DMS53 treated with DMSO at 0.1 percent for 48 hours (cell line): ENCODE measurements around the gene CHST12.
A peak's percentile ranks its signal among the peaks of the same experiment; 100 is the strongest.
"Not testable (repeated sequence)": the region's sequence is repeated elsewhere in the genome, so short reads cannot be mapped to it uniquely, and the experiment has no call there.

ENCODE experiments used
- DNase-seq: peaks from one replicate; lab custom pipeline; 2025; ENCODE audit not compliant: unreplicated experiment; lab: John Stamatoyannopoulos, UW

CHST12 gene

GRCh38 chr7:2460188-2460587, 56.8 kb downstream of the CHST12 start:
- no peak for DNase-seq

- no peak for DNase-seq
Measured at GRCh38 chr7:2460641-2461040, 57.2 kb downstream of the CHST12 start.

DNA sequence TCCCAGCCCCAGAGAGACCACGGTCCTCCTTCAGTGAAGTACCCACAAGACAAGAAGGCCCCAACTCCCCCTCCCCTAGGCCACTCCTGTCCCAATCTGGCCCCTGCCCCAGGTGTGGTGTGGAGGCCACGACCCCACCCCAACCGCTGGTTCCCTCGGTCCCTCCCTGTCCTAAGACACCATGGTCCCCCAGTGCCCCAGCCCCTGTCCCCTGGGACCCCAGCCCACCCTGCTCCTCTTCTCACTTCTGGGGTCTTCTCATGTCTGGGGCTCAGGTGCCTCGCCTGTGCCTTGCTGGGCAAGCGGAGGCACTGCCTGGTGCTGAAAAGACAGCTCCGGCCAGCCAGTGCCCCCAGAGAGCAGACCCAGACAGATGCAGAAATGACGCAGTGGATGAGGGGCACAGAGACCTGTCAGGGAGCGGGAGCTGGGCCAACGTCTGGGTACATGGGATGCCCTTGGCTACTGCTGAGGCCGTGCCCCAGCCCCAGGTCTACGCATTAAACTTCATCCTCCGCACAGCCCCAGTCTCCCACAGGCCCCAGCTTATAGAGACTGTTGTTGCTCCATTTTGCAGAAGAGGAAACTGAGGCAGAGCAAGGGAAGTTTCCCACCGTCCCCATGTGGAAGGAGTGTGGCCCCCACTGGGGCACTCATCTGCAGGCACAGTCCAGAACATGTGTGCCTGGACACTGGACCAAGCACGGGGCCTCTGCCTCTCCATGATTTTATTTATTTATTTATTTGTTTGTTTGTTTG, 58.0 kb downstream of the CHST12 start:
- no peak for DNase-seq

- no peak for DNase-seq
Measured at GRCh38 chr7:2462731-2463130, 59.3 kb downstream of the CHST12 start.

DNA sequence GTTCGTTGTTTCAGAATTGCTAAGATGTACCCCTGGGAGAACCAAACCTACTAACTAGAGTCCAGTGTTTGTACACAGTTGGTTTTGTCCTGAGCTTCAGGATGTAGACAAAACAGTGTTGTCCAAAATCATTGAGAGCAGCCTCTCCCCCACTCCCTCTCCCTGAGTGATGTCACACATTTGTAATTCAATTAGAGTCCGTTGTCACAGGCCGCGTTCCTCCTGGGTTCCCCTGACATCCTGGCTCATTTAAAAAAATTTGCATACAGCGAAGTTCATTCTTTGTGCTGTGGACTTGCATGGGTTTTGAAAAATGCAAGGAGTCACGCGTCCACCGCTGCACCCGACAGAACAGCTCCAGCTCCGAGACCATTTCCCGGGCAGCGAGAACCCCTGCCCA, 62.5 kb downstream of the CHST12 start:
- DNase-seq, result no peak

DNA sequence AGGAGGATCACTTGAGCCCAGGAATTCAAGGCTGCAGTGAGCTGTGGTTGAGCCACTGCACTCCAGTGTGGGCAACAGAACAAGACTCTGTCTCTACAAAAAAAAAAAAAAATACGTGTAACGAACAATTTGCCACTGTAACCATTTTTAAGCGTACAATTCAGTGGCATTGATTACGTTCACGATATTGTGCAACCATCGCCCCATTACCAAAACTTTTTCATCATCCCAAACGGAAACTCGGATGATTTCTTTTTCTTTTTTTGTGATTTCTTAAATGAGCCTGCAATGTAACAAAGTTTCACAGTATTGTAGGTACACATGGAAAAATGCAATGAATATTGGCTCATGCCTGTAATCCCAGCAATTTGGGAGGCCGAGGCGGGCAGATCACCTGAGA, 63.3 kb downstream of the CHST12 start:
- DNase-seq, result no peak

DNA sequence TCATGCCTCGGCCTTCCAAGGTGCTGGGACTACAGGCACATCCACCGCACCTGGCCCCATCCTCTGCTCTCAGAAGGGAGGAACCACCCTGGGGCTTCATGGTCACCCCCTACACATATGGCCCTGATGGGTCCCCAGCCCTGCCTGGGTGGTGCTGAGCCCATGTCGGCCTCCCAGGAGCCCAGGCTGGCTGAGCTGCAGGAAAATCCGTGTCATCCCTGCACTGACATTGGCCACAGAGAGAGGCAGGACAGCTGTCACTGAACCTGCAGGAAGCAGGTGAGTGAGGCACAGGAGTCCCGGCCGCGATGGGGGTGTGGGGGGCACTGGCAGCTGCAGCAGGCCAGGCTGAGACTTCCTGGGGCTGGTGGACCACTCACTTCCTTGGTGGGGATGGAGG, 64.8 kb downstream of the CHST12 start:
- no peak for DNase-seq

GRCh38 chr7:2469460-2470203, 66.2 kb downstream of the CHST12 start:
- DNase-seq, result not testable (repeated sequence)

DNA sequence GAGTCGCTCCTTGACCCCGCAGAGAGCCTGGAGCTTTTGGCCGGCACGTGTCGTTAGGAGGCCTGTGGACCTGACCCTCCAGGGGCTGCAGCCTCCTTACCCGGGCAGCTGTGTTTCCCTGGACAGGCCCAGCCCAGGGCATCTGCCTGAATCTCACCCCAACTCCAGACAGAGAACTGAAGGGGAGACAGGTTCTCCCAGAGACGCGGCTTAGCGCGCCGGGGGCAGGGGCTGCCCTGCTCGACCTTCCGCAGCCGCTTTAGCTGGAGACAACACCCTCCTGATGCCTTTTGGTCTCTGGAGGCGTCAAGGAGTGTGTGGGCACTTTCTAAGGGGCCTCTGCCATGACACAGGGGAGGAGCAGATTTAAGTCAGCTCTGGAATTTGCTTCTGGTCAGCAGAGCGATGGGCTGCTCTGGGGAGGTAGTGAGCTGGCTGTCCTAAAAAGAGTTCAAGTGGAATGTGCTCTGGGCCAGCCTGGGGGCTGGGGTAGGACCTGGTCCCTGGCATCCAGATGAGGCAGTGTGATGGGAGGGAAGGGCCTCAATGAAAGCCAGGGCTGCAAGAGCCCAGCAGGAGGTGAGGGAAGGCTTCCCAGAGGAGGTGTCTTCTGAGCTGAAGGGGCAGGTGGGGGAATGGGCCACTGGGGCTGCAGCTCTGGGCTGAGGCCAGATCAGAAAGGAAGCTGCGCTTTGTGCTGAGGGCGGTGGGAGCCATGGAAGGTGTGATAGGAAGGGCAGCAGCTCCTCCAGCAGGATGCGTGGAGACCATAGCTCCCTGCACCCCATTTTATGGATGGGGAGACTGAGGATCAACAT, 67.0 kb downstream of the CHST12 start:
- DNase-seq, result no peak

- DNase-seq, result no peak
Measured at GRCh38 chr7:2471022-2471329, 67.6 kb downstream of the CHST12 start.

DNA sequence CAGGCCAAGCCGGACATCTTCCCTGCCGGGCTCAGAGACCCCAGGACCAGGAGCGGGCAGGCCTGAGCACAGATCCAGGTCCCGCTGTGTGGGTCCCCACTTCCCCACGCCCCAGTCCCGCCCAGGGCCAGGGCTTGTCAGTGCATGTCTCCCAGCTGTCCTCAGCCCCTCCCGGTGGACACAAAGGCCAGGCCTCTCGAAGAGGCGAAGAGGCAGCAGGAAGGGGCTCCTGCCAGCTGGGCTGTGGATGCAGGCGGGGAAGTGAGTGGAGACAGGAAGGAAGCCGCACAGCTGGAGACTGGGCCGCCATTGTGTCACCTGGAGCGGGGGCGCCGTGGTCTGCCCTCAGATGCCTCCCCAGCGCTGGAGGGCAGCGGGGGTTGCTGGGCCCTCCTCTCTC, 68.0 kb downstream of the CHST12 start:
- no peak for DNase-seq

DNA sequence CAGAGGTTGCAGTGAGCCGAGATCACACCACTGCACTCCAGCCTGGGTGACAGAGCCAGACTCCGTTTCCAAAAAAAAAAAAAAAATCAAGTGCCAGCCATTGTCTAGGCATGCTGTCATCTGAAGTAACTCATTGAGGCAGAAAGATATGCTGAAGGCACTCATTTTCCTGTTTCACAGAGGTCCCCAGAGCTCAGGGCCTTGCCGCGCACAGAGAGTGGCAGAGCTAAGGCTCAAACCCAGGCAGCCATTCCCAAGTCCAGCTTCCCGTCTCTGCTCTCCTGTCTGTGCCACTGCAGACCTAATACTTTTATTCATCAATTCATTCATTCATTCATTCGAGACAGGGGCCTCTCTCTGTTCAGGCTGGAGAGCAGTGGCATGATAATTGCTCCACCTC, 69.3 kb downstream of the CHST12 start:
- no peak for DNase-seq

- no peak for DNase-seq
Measured at GRCh38 chr7:2473496-2474180, 70.2 kb downstream of the CHST12 start.

DNA sequence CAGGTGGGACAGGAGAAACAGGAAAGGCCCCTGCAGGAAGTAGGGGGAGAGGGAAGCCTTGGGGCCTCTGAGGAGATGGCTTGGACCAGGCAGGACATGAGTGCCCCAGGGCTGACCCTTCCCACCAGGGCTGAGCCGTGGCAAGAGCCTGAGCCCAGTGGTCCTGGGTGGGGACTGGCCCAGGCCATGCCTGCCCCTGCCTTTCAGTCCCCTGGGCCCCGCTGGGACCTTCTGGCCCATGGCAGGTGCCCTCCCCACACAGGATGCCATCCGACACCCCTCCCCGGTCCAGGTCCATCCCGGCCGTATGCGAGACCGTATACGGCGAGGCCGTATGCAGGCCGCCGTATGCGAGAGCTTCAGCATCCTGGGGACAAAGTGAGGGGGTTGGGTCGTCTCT, 70.8 kb downstream of the CHST12 start:
- DNase-seq, result no peak

- DNase-seq, result no peak
Measured at GRCh38 chr7:2474813-2475677, 71.6 kb downstream of the CHST12 start.

GRCh38 chr7:2475678-2476015, 72.2 kb downstream of the CHST12 start:
- DNase-seq, result no peak

DNA sequence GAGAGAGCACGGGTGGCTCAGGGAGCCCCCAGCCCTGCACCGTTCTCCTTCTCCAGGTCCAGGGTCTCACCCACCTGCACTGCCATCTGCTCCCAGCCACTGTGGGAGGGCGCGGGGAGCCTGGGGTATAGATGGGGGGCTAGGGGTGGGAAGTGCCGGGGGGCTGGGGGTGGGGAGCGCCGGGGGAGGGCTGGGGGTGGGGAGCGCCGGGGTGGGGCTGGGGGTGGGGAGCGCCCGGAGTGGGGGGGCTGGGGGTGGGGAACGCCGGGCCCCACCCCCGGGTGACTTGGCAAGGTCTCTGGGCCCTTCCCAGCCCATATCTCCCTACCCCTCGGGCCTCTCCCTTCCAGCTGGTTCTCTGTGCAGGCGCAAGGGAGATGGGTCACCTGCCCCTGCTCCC, 72.9 kb downstream of the CHST12 start, which contains the start of gene GRIFIN:
GRIFIN (minus strand) TSS at position 101 of the 400 bp plus-strand sequence; CDS start at position 86, 15 bp downstream.
- DNase-seq, result no peak

- DNase-seq, result no peak
Measured at GRCh38 chr7:2476776-2477446, 73.5 kb downstream of the CHST12 start.

- peak; percentile 49 for DNase-seq
Measured at GRCh38 chr7:2477447-2478398, 74.3 kb downstream of the CHST12 start.
